Transverse colon (tissue), 4 donors: ENCODE data around the gene ELANE.

Experiments
- EP300 ChIP-seq: sonication (generic); formaldehyde crosslinking; IDR thresholded peaks from one replicate; pipeline ENCODE4 v1.6.1; 2017; ENCODE audit warnings: antibody characterized with exemption, low read depth
- POLR2A ChIP-seq: fragments of 450-650 bp; IDR thresholded peaks from one replicate; pipeline ENCODE4 v1.6.1; 2016; ENCODE audit warnings: antibody characterized with exemption, mild to moderate bottlenecking, moderate library complexity
- POLR2AphosphoS5 ChIP-seq, 3 donors: sonication (generic); formaldehyde crosslinking; IDR thresholded peaks; one replicate each; pipeline ENCODE4 v1.6.1; 2016; ENCODE audit warnings: antibody characterized with exemption in 3 of 3
- TF ChIP-seq, protein P1 (sequence below), 5 experiments: fragments of 200-600 bp in 3 of 5; fragments of 450-650 bp in 2 of 5; sonication (generic) in 3 of 5; IDR thresholded peaks; 1 replicate in 2 of 5; 2 replicates in 3 of 5; pipeline ENCODE4 v1.5.1; 2016 to 2017; ENCODE audit warnings: antibody characterized with exemption in 5 of 5, inconsistent platforms in 3 of 5, mild to moderate bottlenecking in 2 of 5, moderate library complexity in 1 of 5

DNA sequence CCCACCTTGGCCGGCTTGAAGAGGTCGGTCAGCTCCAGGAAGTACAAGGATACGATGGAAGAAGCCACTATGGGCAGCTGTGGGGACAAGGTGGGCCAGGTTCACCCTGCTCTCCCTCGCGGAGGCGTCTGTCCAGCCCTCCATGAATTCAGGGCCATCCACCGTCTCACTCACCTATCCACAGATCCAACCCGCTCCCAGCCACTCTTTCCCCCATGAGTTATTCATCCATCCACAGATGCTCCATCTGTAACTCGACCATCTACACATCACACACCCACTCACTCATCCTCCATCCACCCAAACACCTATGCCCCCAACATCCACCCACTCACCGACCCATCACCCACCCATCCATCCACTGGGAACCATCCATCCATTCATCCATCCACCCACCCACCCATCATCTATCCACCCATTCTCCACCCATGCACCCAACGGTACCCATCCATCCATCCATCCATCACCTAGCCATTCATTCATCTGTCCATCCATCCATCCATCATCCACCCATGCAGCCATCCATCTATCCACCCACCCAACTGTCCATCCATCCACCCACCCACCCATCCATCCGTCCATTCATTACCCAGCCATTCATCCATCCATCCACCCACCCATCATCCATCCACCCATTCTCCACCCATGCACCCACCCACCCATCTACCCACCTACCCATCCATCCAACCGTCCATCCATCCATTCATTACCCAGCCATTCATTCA lies 36.2 kb upstream of the ELANE start:
- TF ChIP-seq, protein P1, sequence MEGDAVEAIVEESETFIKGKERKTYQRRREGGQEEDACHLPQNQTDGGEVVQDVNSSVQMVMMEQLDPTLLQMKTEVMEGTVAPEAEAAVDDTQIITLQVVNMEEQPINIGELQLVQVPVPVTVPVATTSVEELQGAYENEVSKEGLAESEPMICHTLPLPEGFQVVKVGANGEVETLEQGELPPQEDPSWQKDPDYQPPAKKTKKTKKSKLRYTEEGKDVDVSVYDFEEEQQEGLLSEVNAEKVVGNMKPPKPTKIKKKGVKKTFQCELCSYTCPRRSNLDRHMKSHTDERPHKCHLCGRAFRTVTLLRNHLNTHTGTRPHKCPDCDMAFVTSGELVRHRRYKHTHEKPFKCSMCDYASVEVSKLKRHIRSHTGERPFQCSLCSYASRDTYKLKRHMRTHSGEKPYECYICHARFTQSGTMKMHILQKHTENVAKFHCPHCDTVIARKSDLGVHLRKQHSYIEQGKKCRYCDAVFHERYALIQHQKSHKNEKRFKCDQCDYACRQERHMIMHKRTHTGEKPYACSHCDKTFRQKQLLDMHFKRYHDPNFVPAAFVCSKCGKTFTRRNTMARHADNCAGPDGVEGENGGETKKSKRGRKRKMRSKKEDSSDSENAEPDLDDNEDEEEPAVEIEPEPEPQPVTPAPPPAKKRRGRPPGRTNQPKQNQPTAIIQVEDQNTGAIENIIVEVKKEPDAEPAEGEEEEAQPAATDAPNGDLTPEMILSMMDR (IDR thresholded peaks at IDR 0.05), result no peak
- no peak for TF ChIP-seq POLR2AphosphoS5 (IDR thresholded peaks at IDR 0.05)
- TF ChIP-seq EP300, result no peak
- TF ChIP-seq POLR2A, result no peak
